Astrocyte of the cerebellum (primary cell): ENCODE results near the gene NPPB.

Experiments used
- DNase-seq: peaks from one replicate; pipeline ENCODE4 v3.0.0-alpha.2; 2011; ENCODE audit warnings: low read depth
- H3K4me3 ChIP-seq: 2 replicates; pipeline ENCODE4 v1.5.1; 2011; ENCODE audit warnings: mild to moderate bottlenecking, low read depth, low read length, moderate library complexity
- CTCF ChIP-seq: IDR thresholded peaks from 2 replicates; pipeline ENCODE4 v1.5.1; 2012; ENCODE audit warnings: low read length, low read depth, moderate library complexity, mild to moderate bottlenecking; ENCODE audit errors: missing control alignments
- in situ Hi-C: cut with HindIII; loops from 2 replicates; pipeline ENCODE4 v1.10.0; 2017; ENCODE audit warnings: low sequenced_read_pairs

Gene NPPB

GRCh38 chr1:11833900-11834299 lies 24.8 kb downstream of the NPPB start:
- H3K4me3 ChIP-seq, result no peak overlapping the region
- in situ Hi-C loops, result no loop called here
- no peak for DNase-seq
- TF ChIP-seq CTCF, result no peak

GRCh38 chr1:11833497-11833896 lies 25.2 kb downstream of the NPPB start:
- H3K4me3 ChIP-seq, result no peak overlapping the region
- no peak for TF ChIP-seq CTCF
- in situ Hi-C loops, result no loop called here
- no peak for DNase-seq

- DNase-seq, result no peak
- no peak for TF ChIP-seq CTCF
- H3K4me3 ChIP-seq, result no peak overlapping the region
- in situ Hi-C loops, result no loop called here
Observed at GRCh38 chr1:11831945-11832725, 26.6 kb downstream of the NPPB start.

- DNase-seq, result no peak
- H3K4me3 ChIP-seq, result no peak overlapping the region
- in situ Hi-C loops, result no loop called here
Observed at GRCh38 chr1:11828511-11828910, 30.2 kb downstream of the NPPB start.

GRCh38 chr1:11826946-11827345 lies 31.8 kb downstream of the NPPB start:
- no peak overlapping the region for H3K4me3 ChIP-seq
- in situ Hi-C loops, result no loop called here
- TF ChIP-seq CTCF, result no peak
- DNase-seq, result no peak

More at GRCh38 chr1:11828511-11828910, 30.2 kb downstream of the NPPB start:
- no peak for TF ChIP-seq CTCF

- in situ Hi-C loops, result no loop called here
- H3K4me3 ChIP-seq, result no peak overlapping the region
- TF ChIP-seq CTCF, result no peak
- DNase-seq, result no peak
Observed at GRCh38 chr1:11825131-11825530, 33.6 kb downstream of the NPPB start.
